Keratinocyte (primary cell): Measurements from ENCODE around the gene TSKU. TPM values are rescaled to one million over a fixed set of nuclear protein-coding genes. Genes with fewer than 3 reads are reported as not detected.

Experiments
- DNase-seq: peaks from one replicate; pipeline ENCODE4 v3.0.0-alpha.2; 2011; ENCODE audit warnings: low read depth, missing footprints, low spot score
- FAIRE-seq: peaks from 2 replicates; lab custom pipeline; 2011; peaks lifted over from hg19 to GRCh38; lab: Jason Lieb, UNC
- H2AFZ ChIP-seq: 2 replicates; pipeline ENCODE4 v1.6.0; 2012; ENCODE audit warnings: low read length, control low read depth, inconsistent platforms; ENCODE audit not compliant: control insufficient read depth
- H3K27ac ChIP-seq: 2 replicates; pipeline ENCODE4 v1.5.1; 2011; ENCODE audit warnings: low read length; ENCODE audit not compliant: control insufficient read depth, insufficient read depth
- H3K27me3 ChIP-seq: 3 replicates; pipeline ENCODE4 v1.6.0; 2011; ENCODE audit warnings: low read length; ENCODE audit not compliant: control insufficient read depth, insufficient read depth; ENCODE audit errors: extremely low read depth
- H3K36me3 ChIP-seq, 2 experiments: 2 replicates in 1 of 2; 3 replicates in 1 of 2; pipeline ENCODE4 v1.5.1; 2011; ENCODE audit warnings: low read length in 2 of 2, mild to moderate bottlenecking in 1 of 2; ENCODE audit not compliant: control insufficient read depth in 2 of 2, insufficient read depth in 2 of 2; ENCODE audit errors: extremely low read depth in 1 of 2
- H3K4me1 ChIP-seq: 3 replicates; pipeline ENCODE4 v1.5.1; 2011; ENCODE audit warnings: low read length; ENCODE audit not compliant: control insufficient read depth, insufficient read depth; ENCODE audit errors: extremely low read depth
- H3K4me2 ChIP-seq: 3 replicates; pipeline ENCODE4 v1.6.0; 2011; ENCODE audit warnings: low read depth, low read length; ENCODE audit not compliant: control insufficient read depth, insufficient read depth; ENCODE audit errors: extremely low read depth
- H3K4me3 ChIP-seq, 3 experiments: fragments of 200-600 bp in 1 of 3; sonication (generic) in 1 of 3; 2 replicates in 2 of 3; 3 replicates in 1 of 3; pipeline ENCODE4 v1.5.1; 2011 to 2016; ENCODE audit warnings: low read length in 3 of 3, mild to moderate bottlenecking in 3 of 3, control low read depth in 2 of 3, inconsistent platforms in 1 of 3, low read depth in 1 of 3, mixed read lengths in 1 of 3, mixed run types in 1 of 3, moderate library complexity in 1 of 3; ENCODE audit not compliant: control insufficient read depth in 2 of 3, insufficient read depth in 2 of 3; ENCODE audit errors: extremely low read depth in 1 of 3
- H3K79me2 ChIP-seq: 2 replicates; pipeline ENCODE4 v1.6.0; 2012; ENCODE audit warnings: low read length; ENCODE audit not compliant: control insufficient read depth, insufficient read depth
- H3K9ac ChIP-seq: 3 replicates; pipeline ENCODE4 v1.6.0; 2011; ENCODE audit warnings: low read length; ENCODE audit not compliant: control insufficient read depth, insufficient read depth; ENCODE audit errors: extremely low read depth
- H3K9me1 ChIP-seq: 3 replicates; pipeline ENCODE4 v1.6.0; 2011; ENCODE audit warnings: low read length; ENCODE audit not compliant: control insufficient read depth, insufficient read depth; ENCODE audit errors: extremely low read depth
- H3K9me3 ChIP-seq: 2 replicates; pipeline ENCODE4 v1.5.1; 2012; ENCODE audit warnings: low read depth, low read length; ENCODE audit not compliant: control insufficient read depth
- H4K20me1 ChIP-seq: 3 replicates; pipeline ENCODE4 v1.6.0; 2011; ENCODE audit warnings: low read length; ENCODE audit not compliant: control insufficient read depth, insufficient read depth; ENCODE audit errors: extremely low read depth
- CTCF ChIP-seq, 3 experiments: IDR thresholded peaks in 1 of 3; conservative IDR thresholded peaks in 1 of 3; optimal IDR thresholded peaks in 1 of 3; 2 replicates in 2 of 3; 3 replicates in 1 of 3; pipeline versions ENCODE3 to v1.5.1; 2011; ENCODE audit warnings: low read length in 3 of 3, mild to moderate bottlenecking in 3 of 3, moderate library complexity in 2 of 3, control low read depth in 1 of 3, inconsistent platforms in 1 of 3; ENCODE audit not compliant: insufficient read depth in 2 of 3; ENCODE audit errors: extremely low read depth in 1 of 3
- EZH2 ChIP-seq: IDR thresholded peaks from one replicate; pipeline ENCODE4 v1.6.1; 2012; ENCODE audit warnings: inconsistent platforms, mild to moderate bottlenecking, low read length, moderate library complexity
- dilution Hi-C: fragments of 300-500 bp; cut with MboI; formaldehyde crosslinking; loops from one replicate; pipeline ENCODE4 v1.7.0; 2020; ENCODE audit warnings: low sequenced_read_pairs; ENCODE audit not compliant: extremely low pct_ligation_motif_present
- polyA plus RNA-seq, 5 experiments: library from polyadenylated mRNA; depleted of rRNA in 3 of 5; stranded (reverse) in 3 of 5; stranded (forward) in 1 of 5; unstranded in 1 of 5; fragments of >200 nt; gene quantifications; 1 replicate in 1 of 5; 2 replicates in 3 of 5; 3 replicates in 1 of 5; pipeline versions ENCODE4 v1.2.1 to v1.2.3, GENCODE V29; 2011 to 2012; ENCODE audit warnings: missing spikeins in 2 of 5, low read depth in 1 of 5, low replicate concordance in 1 of 5

Gene TSKU
- polyA plus RNA-seq, 1 donor (not counting 4 experiments of a cell fraction or from before 2014, with no cell fraction given): 22.8 TPM

DNA sequence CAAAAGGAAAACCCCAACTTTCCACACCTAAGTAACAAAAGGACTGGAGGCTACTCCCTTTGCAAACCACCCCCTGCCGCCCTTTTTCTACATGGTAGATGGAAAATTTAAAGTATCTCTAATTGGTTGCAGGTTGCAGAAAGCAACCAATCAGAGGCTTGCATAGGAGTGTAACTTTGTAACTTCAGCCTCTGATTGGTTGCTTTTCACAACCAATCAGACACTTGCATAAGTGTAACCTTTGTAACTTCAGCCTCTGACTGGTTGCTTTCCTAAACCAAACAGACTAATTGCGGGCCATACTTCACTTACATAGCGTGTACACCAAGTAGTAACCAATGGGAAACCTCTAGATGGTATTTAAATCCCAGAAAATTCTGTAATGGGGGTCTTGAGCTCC is 60.8 kb downstream of the TSKU start:
- H3K36me3 ChIP-seq: no peaks in the 10 kb centered on the region
- H3K4me1 ChIP-seq: peaks cover 6% of the 10 kb centered on the region
- H2AFZ ChIP-seq: no peak overlapping the region
- FAIRE-seq (no peak), DNase-seq (no peak)
- no peaks in the 10 kb centered on the region for H3K79me2 ChIP-seq
- no peak overlapping the region for H3K27ac ChIP-seq
- TF ChIP-seq CTCF (optimal IDR thresholded peaks at IDR 0.05 in 1 of 3, IDR thresholded peaks at IDR 0.05 in 1 of 3, conservative IDR thresholded peaks at IDR 0.05 in 1 of 3; ENCODE audit: extremely low read depth in 1 of 3, insufficient read depth in 2 of 3, low read length in 3 of 3) (no peak), EZH2 (no peak)
- H3K4me3 ChIP-seq: no peak overlapping the region
- dilution Hi-C loops: no loop called here
- no peak overlapping the region for H3K9ac ChIP-seq
- H3K27me3 ChIP-seq: no peaks in the 10 kb centered on the region
- no peaks in the 10 kb centered on the region for H3K9me3 ChIP-seq
- no peaks in the 10 kb centered on the region for H3K9me1 ChIP-seq
- no peak overlapping the region for H3K4me2 ChIP-seq
- no peaks in the 10 kb centered on the region for H4K20me1 ChIP-seq

GRCh38 chr11:76844511-76844910 is 61.4 kb downstream of the TSKU start:
- TF ChIP-seq CTCF (optimal IDR thresholded peaks at IDR 0.05 in 1 of 3, IDR thresholded peaks at IDR 0.05 in 1 of 3, conservative IDR thresholded peaks at IDR 0.05 in 1 of 3; ENCODE audit: extremely low read depth in 1 of 3, insufficient read depth in 2 of 3, low read length in 3 of 3) (no peak), EZH2 (no peak)
- H2AFZ ChIP-seq: no peak overlapping the region
- H3K27me3 ChIP-seq: no peaks in the 10 kb centered on the region
- H3K9me3 ChIP-seq: no peaks in the 10 kb centered on the region
- H3K4me3 ChIP-seq: no peak overlapping the region
- H3K4me2 ChIP-seq: no peak overlapping the region
- H3K36me3 ChIP-seq: no peaks in the 10 kb centered on the region
- no peaks in the 10 kb centered on the region for H3K79me2 ChIP-seq
- no peaks in the 10 kb centered on the region for H3K9me1 ChIP-seq
- no peaks in the 10 kb centered on the region for H4K20me1 ChIP-seq
- H3K27ac ChIP-seq: no peak overlapping the region
- H3K4me1 ChIP-seq: peaks cover 1% of the 10 kb centered on the region
- peak; percentile 58 for FAIRE-seq
- DNase-seq: no peak
- H3K9ac ChIP-seq: no peak overlapping the region
- dilution Hi-C loops: no loop called here
